HG03571 (cell line): ENCODE data around the gene TMCC1.
"Not testable (repeated sequence)": the region's sequence is repeated elsewhere in the genome, so short reads cannot be mapped to it uniquely, and the experiment has no call there.

ENCODE experiments used
- ATAC-seq: cut with Tn5 transposase; IDR thresholded peaks from one replicate; pipeline ENCODE4 v1.9.1; 2021; ENCODE audit not compliant: unreplicated experiment

The TMCC1 gene

DNA sequence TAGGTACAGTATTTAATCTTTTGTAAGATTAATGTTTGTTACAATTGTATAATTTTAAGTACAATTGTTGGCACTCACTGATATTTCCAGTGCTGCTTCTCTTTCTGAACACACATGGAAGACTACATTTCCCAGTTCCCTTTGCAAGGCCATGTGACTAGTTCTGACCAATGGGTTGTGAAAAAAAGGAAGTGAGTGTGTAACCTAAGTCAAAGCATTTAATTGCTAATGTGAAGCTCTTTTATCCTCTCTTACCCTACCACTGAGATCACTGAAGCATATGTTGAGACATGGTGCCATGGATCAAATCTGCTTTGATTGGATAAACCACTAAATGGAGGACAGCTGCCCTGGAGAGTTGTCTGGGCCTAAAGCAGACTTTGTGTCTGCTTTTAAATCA lies 203.1 kb downstream of the TMCC1 start:
- ATAC-seq: peak; percentile 87

DNA sequence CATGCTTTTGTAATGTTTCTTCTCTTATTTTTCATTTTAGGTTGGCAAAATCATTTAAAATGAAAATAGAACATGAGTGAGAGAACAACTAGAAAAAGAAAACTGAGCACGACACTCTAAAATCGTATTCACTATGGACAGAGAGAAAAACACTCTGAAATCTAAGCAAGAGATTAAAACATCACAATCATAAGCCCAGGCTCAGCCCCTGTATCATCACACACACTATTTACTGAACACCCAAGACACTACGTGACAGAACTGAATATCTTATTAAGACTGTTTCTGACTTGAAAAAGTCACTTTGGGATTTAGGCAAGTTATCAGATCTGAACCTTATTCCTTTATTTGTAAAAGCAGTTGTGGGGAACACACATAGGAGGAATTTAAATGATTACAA lies 204.5 kb downstream of the TMCC1 start:
- no peak for ATAC-seq

DNA sequence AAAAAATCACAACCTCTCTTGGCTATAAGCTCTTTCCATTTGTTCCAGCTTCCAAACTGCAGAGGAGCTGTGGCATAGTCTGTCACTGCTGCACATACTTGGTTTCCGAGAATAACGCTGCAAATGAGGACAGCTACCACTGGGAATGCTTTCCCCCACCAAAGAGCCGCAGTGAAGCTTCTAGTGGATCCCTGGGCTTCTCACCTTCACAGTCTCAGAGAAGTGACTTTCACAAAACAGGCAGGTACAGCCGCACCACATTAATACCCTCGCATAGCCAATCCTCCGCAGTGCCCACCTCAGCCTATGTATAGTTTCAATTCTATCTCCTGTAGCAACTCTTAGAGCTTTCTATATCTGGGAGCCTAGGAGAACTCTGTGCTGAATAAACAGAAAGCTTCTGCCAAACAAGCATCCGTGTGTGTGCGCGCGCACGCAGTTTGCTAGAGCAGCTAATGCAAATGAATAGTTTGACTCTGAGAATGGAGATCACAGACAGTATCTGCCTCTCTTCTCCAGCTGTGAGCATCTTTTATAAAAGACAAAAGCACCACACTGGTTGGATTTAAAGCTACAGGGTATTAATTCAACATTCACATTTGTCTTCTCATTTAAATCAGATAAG lies 205.1 kb downstream of the TMCC1 start:
- ATAC-seq: no peak

DNA sequence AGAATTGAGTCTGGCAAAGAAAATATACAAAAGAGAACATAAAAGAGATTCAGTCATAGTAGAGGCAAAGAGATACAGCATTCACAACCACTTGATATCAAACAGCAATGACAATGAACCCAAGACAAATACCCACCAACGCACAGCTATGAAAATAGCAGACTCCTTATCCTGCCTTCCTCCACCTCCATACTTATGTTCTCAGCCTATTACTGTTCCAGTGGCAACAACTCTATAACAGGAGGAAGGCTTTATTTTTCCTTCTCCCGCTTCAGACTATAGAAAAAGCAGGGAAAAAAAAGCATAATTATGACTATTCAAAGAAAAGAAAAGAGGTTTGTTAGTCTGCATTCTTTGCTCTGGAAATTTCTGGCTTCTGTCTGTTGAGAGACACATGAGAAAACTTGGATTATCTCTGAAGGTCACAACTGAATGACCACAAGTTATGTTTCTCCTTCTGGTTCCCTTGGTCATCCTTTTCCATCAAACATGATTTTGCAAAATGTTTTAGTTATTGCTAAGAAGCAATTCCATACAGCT lies 205.9 kb downstream of the TMCC1 start:
- no peak for ATAC-seq

DNA sequence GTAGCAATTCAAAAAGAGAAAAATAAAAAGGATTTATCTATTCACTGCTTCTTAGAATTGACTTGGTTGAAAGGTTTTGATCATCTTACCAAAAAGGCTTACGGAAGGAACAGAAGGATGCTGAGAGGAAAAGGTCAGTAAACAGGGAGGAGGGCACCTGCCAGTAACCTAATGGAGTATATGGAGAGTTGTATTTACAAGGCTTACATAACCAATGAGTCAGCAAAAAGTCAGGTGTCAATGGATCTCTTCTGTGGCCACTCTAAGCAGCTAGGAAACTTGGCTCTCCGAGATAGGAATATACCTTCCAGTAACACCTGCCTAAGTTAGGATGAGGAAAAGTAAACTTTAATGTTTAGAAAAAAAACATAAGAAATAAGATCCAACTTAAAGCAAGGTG lies 206.6 kb downstream of the TMCC1 start:
- no peak for ATAC-seq

DNA sequence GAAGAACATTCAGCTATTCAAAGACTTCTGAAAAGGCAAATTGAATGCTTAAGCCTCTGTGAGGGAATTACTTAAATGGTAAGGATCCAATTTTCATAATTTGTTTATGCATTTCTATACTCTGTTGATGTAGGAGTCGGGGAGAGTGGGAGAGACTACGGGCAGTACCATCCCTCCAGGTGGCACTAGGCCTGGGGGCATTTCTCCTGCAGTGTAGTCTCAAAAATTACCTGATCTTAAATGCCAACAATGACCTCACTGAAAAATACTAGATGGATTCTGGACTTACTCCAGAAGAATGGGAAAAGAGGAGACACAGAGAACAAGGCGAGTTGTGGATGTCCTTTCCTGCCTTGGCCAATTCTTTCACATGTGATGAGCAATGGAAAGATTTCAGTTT lies 209.2 kb downstream of the TMCC1 start:
- no peak for ATAC-seq

DNA sequence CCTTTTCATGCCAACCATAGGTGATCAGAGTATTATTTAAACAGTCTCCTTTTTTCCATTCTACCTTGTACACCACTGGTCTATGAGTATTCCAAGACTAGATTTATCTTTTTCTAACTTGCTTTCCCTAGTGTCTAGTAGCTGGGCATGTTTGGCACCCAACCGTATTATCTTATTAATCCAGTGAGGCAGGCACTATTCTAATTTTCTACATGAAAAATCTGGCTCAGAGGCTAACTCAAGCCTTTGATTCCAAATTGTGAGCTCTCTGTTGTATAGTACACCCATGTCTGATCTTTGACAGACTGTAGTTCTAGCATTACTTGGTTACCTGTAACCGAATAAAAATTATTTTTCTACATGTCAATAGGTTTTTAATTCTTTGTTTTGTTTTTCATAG lies 210.3 kb downstream of the TMCC1 start:
- ATAC-seq: no peak

DNA sequence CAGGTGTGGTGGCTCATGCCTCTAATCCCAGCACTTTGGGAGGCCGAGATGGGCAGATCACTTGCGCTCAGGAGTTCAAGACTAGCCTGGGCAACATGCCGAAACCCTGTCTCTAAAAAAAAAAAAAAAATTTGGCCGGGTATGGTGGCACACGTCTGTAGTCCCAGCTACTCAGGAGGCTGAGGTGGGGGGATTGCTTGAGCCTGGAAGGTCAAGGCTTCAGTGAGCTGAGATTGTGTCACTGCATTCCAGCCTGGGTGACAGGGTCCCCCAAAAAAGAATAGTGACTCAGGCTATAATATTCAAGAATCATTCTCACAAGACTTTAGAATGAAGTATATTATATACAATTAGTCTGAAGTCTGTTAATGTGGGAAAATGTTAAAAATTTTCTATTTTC lies 216.5 kb downstream of the TMCC1 start:
- ATAC-seq: no peak

DNA sequence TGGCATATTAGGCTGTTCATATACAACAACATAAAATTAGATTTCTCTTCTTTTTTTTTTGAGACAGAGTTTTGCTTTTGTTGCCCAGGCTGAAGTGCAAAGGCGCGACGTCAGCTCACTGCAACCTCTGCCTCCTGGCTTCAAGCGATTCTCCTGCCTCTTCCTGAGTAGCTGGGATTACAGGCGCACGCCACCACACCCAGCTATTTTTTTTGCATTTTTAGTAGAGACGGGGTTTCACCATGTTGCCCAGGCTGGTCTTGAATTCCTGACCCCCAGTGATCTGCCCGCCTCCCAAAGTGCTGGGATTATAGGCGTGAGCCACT lies 218.8 kb downstream of the TMCC1 start:
- not testable (repeated sequence) for ATAC-seq

DNA sequence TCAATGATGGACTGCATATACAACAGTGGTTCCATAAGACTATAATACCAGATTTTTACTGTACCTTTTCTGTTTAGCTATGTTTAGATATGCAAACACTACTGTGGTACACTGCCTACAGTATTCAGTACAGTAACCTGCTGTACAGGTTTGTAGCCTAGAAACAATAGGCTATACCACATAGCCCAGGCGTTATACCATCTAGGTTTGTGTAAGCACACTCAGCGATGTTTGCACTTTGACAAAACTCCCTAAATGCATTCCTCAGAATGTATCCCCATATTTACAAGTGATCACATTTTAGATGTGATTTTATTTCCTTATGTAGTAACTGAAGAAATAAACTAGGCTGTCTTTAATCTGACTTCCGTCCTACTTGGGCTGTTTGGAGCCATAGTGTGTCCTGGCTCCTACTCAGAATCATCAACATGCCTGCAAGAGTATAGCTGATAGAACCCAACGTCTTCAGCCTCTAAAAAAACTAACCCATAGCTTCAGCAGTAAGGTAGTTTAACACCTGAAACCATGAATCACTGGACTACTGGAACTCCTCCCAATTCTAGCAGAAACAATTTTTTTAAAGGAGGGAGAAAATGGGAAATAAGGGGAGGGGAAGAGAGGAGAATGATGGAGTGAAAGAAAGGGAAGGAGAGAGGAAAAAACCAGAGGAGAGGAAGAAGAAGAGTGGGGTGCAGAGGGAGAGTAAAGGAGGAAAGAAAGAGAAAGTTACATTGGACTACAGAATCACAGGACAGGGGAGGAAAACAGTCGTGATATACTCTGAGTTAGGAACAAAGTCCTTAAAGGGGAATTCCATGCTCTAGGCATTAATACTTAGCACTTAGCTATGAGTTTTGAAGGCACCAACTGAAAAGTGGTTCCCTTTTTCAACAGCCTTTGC lies 219.4 kb downstream of the TMCC1 start:
- no peak for ATAC-seq

DNA sequence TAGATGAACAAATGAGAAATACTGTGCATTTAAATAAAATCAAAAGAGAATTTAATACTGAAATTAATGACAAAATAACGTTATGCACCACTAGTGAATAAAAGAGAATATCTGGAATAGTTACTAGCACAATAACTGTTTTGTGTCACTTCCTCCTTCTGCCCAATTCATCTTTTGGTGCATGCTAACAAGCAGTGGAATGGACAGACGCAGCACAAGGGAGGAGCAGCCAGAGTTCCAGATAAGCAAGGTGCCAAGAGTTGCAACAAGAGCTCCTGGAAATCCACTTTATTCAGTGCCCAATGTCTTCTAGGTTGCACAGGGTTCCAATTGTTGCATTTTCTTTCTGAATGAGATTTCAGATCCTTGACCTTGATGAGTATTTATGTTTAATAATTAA lies 220.5 kb downstream of the TMCC1 start:
- no peak for ATAC-seq

DNA sequence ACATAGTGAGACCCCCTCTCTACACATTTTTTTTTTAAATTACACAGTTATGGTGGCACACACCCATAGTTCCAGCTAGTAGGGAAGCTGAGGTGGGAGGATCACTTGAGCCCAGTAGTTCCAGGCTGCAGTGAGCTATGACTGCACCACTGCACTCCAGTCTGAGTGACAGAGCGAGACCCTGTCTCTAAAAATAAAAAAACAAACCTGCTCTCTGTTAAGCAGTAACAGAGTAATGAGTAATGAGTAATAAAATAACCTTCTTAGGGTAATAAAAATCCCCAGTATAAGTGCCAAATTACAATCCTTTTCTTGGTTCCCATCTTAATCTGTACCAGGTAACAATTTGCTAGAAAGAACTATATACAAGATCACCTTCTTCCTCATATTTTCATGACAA lies 221.1 kb downstream of the TMCC1 start:
- peak; percentile 69 for ATAC-seq

DNA sequence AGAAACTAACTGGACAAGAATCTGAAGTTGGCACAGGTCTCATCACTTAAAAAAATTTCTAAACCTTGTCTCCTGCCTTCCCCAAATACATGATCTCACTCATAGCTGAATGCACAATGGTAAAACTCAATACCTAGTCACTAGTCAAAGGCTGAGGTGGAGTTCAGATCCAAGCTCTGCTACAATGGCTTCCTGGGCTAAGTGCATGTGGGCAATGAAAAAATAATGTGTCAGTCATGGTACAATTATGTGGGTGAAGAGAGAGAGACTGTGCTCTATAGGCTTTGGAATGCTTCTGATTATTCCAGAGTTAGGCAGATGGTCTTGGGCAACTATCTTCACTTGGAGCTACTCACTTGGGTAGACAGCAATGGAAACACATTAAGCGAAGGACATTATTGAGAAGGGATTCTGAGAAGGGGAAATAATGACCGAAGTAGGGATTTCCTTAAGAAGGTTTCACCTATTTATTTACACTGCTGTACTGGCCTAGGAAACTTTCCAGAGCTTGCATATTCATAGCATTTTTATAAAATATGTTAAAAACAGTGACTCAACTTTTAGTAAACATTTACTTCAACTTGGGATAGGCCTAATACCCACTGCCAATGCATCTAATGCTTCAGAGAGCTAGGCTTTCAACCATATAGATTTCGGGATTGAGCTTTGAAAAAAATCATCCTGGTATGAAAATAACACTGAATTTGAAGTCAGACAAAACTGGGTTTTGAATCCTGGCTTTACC lies 228.3 kb downstream of the TMCC1 start:
- ATAC-seq: no peak

DNA sequence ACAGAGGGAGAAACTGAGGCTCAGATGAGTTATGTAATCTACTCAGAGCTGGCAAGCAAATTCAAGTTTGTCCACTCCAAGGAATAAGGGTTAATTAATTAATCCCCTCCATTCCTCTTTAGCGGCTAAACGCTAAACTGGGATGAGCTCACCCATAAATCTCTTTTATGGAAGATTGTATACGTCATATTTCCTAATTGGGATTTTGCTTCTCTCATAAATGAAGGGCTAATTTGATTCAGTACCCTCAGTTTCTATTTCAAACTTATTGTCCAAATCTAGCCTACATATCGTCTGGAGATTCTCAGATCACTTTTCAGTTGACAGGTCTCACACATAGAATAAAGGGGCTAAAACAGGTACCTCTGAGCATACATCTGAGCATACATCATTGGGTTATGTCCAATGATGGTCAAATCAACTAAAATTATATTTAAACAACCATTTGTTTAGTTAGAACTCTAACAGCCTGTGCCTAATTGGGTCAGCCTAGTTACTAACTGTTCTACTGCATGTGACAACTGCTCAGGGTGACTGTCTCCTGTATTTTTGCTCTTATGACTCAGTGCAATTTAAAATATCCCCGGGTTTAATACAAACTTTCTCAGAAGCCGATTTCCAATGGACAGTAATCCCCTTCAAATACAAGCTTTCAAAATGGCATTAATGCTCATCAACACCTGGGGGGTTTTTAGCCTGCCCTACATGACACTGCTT lies 229.4 kb downstream of the TMCC1 start:
- ATAC-seq: no peak

DNA sequence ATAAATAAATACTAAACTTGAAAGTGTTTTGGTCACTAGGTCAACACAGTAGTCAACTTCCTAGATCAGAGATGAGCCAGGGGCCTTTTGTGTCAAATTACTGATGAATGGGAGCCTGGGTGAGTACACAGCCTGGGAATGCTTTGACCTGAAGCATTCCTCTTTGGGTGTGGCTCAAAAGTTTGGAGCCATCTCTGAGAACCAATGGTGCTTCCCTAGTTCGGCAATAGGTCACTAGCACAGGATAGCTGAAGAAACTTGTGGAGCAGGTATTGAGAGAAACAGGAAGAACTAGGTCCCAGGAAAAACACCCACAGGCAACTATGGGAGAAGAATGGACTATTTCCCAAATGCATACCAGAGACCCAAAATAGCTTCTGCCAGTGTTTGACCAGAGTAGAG lies 230.5 kb downstream of the TMCC1 start:
- no peak for ATAC-seq

DNA sequence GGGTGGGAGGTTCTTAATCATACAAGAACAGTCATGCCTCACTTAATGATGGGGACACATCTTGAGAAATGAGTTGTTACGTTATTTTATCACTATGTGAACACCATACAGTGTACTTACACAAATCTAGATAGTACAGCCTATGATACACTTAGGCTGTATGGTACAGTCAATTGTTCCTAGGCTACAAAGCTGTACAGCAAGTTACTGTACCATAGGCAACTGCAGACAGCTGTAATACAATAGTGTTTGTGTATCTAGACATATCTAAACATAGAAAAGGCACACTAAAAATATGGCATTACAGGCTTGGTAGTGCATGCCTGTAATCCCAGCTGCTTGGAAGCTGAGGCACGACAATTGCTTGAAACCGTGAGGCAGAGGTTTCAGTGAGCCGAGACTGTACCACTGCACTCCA lies 231.3 kb downstream of the TMCC1 start:
- no peak for ATAC-seq

DNA sequence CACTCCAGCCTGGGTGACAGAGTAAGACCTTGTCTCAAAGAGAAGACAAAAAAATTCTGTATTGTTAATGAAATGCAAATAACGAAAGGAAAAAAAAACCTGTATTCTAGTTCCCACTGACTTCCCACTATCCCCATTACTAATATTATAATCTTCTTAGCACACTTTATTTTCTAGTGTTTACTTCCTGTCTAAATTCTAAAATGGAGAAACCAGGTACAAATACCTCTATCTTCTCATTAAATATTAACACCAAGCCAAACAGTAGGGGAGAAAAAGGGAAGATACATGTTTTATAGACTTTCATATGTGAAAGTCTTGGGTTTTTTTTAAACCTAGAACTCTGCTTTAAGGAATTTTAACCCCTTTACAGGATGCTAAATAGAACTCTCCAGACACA lies 231.7 kb downstream of the TMCC1 start:
- no peak for ATAC-seq

DNA sequence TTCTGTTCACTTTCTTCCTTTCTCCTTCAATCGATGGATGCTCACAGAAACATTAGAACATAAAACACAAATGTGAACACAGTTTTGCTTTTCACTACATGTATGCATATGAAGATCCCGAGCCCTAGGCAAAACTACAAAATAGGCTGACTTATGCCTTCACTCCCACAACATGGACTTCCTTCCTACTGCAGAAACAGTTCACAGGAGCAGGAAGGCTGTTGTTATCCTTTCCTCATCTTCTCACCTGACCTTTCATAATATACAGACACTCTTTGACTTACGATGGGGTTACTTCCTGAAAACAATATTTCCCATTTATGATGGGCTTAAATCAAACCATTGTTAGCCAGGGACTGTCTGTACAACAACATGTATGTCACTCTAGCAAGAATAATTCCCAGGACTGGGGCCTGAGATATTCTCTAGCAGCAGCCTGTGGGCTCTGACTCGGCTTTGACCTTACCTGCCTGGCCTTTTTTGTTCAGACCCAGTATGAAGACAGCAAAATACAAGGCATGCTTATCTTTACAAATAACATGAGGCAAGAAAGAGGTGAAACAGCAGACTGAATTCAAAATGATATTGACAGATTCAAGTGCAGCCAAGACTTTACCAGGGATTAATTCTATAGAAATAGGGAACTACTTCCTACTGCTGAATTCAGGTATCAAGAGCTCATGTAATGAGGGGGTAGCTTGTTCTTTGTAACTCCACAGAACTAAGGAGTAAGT lies 235.2 kb downstream of the TMCC1 start:
- no peak for ATAC-seq

DNA sequence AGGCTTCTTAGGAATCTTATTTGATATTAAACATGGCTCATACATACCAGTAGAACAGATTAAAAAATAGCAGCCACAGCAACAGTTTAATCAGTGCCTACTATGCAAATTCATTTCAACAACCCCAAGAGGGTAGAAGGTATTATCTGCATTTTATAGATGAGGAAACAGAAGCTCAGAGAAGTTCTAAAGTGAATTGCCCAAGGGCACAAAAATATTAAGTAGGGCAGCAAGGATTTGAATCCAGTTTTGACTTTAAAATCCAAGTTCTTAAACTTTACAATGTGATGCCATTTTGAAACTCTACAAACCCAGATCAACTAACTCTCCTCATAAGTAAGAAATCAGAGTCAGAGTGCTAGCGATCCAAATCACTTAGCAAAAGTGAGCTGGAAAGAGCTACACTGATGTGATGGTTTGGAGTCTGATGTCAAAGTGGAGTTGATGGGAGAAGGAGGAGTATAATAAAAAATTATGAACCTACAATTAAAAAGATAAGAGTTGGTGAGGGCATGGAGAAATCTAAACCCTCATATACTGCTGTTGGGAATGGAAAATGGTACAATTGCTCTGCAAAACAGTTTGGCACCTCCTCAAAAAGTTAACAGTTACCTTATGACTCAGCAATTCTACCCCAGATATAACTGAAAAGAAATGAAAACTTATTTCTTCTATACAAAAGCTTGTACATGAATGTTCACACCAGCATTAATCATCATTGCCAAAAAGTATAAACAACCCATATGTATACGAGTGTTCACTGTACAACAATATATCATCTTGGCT lies 236.1 kb downstream of the TMCC1 start:
- ATAC-seq: no peak
